CD8-positive, alpha-beta memory T cell (primary cell): Measurements from ENCODE around the gene KIF26A. TPM values are rescaled to one million over a fixed set of nuclear protein-coding genes. Genes with fewer than 3 reads are reported as not detected.
A peak's percentile ranks its signal among the peaks of the same experiment; 100 is the strongest.

Source experiments
- CTCF ChIA-PET: fragments of 350-600 bp; sonication (Branson Sonifier 250); formaldehyde crosslinking; loops from one replicate; lab custom pipeline; 2021; ENCODE audit warnings: antibody characterized with exemption; lab: Charles Lee
- POLR2A ChIA-PET: fragments of 350-600 bp; sonication (Branson Sonifier 250); formaldehyde crosslinking; loops from one replicate; lab custom pipeline; 2021; ENCODE audit warnings: antibody characterized with exemption; lab: Charles Lee
- DNase-seq, 5 donors: peaks; one replicate each; pipeline versions ENCODE4 v3.0.0 to v3.0.0-alpha.2; 2020 to 2022; ENCODE audit warnings: mixed read lengths in 1 of 5
- H3K27ac ChIP-seq: one replicate; pipeline ENCODE4 v1.7.0; 2013; ENCODE audit warnings: low read depth, mild to moderate bottlenecking, low read length, moderate library complexity
- H3K27me3 ChIP-seq: 2 replicates; pipeline ENCODE4 v1.7.0; 2013; ENCODE audit warnings: low read length, mild to moderate bottlenecking; ENCODE audit not compliant: insufficient read depth, poor library complexity, severe bottlenecking
- H3K36me3 ChIP-seq: 2 replicates; pipeline ENCODE4 v1.7.0; 2013; ENCODE audit warnings: mild to moderate bottlenecking, low read length, moderate library complexity; ENCODE audit not compliant: insufficient read depth
- H3K4me1 ChIP-seq: 2 replicates; pipeline ENCODE4 v1.7.0; 2013; ENCODE audit warnings: mild to moderate bottlenecking, low read length, moderate library complexity; ENCODE audit not compliant: insufficient read depth
- H3K4me3 ChIP-seq: 2 replicates; pipeline ENCODE4 v1.7.0; 2013; ENCODE audit warnings: mild to moderate bottlenecking, low read length
- H3K9me3 ChIP-seq: 2 replicates; pipeline ENCODE4 v1.7.0; 2013; ENCODE audit warnings: mild to moderate bottlenecking, low read length
- H3K27ac Mint-ChIP-seq, 8 donors: one replicate each; pipeline ENCODE4 v1.8.0; 2020 to 2021; ENCODE audit warnings: mixed read lengths in 8 of 8, mild to moderate bottlenecking in 6 of 8, inconsistent platforms in 3 of 8, moderate library complexity in 3 of 8
- H3K27me3 Mint-ChIP-seq, 2 donors: one replicate each; pipeline ENCODE4 v1.8.0; 2020 to 2021; ENCODE audit warnings: mixed read lengths in 2 of 2, mild to moderate bottlenecking in 1 of 2, moderate library complexity in 1 of 2
- H3K36me3 Mint-ChIP-seq, 3 donors: one replicate each; pipeline ENCODE4 v1.8.0; 2020 to 2021; ENCODE audit warnings: mixed read lengths in 3 of 3, inconsistent platforms in 1 of 3, mild to moderate bottlenecking in 1 of 3
- H3K4me1 Mint-ChIP-seq, 3 donors: one replicate each; pipeline ENCODE4 v1.8.0; 2020 to 2021; ENCODE audit warnings: mixed read lengths in 3 of 3, inconsistent platforms in 1 of 3, mild to moderate bottlenecking in 1 of 3
- H3K4me3 Mint-ChIP-seq, 7 donors: one replicate each; pipeline ENCODE4 v1.8.0; 2020 to 2021; ENCODE audit warnings: mixed read lengths in 7 of 7, mild to moderate bottlenecking in 6 of 7, moderate library complexity in 4 of 7, inconsistent platforms in 2 of 7
- H3K9me3 Mint-ChIP-seq, 5 donors: one replicate each; pipeline ENCODE4 v1.8.0; 2020 to 2022; ENCODE audit warnings: mixed read lengths in 5 of 5, mild to moderate bottlenecking in 3 of 5, moderate library complexity in 2 of 5, inconsistent platforms in 1 of 5
- polyA plus RNA-seq: library from polyadenylated mRNA; unstranded; fragments of 300-500 nt; fragmentation: Illumina TruSeq; gene quantifications from one replicate; pipeline ENCODE4 v1.2.3, GENCODE V29; 2021
- total RNA-seq, 2 experiments: library from RNA; stranded (reverse); gene quantifications; one replicate each; pipeline ENCODE4 v1.2.3, GENCODE V29; 2021

The KIF26A gene
- total and polyA plus RNA-seq, 3 experiments from 2014 or later, result 0.15 to 0.20 TPM; not detected in 1

DNA sequence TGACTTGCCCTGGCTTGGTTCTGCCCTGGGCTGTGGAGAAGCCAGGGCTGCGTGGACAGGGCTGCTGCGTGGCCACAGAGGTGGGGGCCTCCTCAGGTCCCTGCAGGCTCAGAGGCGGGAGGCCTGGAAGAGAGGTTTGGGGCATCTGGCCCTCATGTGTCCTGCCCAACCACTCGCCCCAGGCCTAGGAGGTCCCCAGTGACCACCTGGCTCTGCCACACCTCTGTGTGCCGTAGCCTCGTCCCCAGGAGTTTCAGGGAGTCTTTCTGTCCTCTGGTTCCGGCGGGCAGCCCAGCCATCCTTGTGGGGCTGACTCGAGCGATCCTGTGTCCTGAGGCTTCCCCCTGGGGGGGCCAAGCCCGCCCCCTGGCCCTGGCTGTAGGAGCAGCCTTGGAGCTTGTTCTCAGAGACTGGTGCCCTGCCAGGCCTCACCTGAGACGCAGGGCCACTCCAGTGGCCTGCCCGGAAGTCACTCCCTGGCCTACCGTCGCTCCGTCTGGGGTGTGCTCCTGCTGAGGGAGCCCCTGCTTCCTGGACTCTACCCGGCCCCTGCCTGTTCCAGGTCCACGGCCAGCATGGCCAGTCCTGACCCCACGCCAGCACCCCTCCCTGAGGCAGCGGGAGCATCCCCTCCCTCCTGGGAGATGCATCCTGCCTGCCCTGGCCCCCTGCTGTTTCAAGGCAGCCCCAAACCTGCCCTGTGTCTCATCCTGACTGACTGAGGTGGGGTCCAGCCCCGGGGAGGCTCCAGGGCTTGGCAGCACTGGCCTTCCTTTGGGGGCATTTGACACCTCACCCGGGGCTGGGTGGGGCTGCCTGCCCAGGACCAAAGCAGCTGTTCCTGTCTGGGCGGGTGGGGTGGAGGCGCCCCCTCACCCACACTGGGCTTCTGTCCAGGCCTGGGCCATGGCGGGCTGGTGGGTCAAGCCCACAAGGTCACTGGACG is 39.0 kb upstream of the KIF26A start:
- CTCF ChIA-PET, result interaction anchor here (0.9 kb wide), 1 partner anchor 281 kb away, joined by 3 read pairs; no protein-coding TSS in a partner anchor

GRCh38 chr14:104100171-104101085 is 38.0 kb upstream of the KIF26A start:
- H3K36me3 ChIP-seq, result no peaks in the 10 kb centered on the region
- H3K4me3 ChIP-seq, result no peak overlapping the region
- no peaks in the 10 kb centered on the region for H3K4me1 ChIP-seq
- POLR2A ChIA-PET, result no interaction called here
- Mint-ChIP-seq H3K27ac (no peak overlapping the region), H3K27me3 (peaks cover 0 to 4% of the 10 kb centered on the region in 2 donors), H3K9me3 (no peaks in the 10 kb centered on the region), H3K4me3 (no peak overlapping the region), H3K4me1 (no peaks in the 10 kb centered on the region), H3K36me3 (no peaks in the 10 kb centered on the region)
- no peak overlapping the region for H3K27ac ChIP-seq
- no peaks in the 10 kb centered on the region for H3K9me3 ChIP-seq
- CTCF ChIA-PET, result no interaction called here
- no peaks in the 10 kb centered on the region for H3K27me3 ChIP-seq
- DNase-seq, result peak in 1 of 5 donors; percentile 41

More for the DNA sequence above, 39.0 kb upstream of the KIF26A start:
- no peak overlapping the region for H3K27ac ChIP-seq
- H3K9me3 ChIP-seq, result no peaks in the 10 kb centered on the region
- Mint-ChIP-seq H3K27me3 (peaks cover 0 to 5% of the 10 kb centered on the region in 2 donors), H3K4me3 (no peak overlapping the region), H3K27ac (no peak overlapping the region), H3K9me3 (no peaks in the 10 kb centered on the region), H3K4me1 (peaks cover 2 to 3% (median 2%) of the 10 kb centered on the region in 3 donors), H3K36me3 (no peaks in the 10 kb centered on the region)
- POLR2A ChIA-PET, result no interaction called here
- no peaks in the 10 kb centered on the region for H3K27me3 ChIP-seq
- no peaks in the 10 kb centered on the region for H3K4me1 ChIP-seq
- H3K4me3 ChIP-seq, result no peak overlapping the region
- no peaks in the 10 kb centered on the region for H3K36me3 ChIP-seq
- DNase-seq, result peak in 1 of 5 donors; percentile 42

DNA sequence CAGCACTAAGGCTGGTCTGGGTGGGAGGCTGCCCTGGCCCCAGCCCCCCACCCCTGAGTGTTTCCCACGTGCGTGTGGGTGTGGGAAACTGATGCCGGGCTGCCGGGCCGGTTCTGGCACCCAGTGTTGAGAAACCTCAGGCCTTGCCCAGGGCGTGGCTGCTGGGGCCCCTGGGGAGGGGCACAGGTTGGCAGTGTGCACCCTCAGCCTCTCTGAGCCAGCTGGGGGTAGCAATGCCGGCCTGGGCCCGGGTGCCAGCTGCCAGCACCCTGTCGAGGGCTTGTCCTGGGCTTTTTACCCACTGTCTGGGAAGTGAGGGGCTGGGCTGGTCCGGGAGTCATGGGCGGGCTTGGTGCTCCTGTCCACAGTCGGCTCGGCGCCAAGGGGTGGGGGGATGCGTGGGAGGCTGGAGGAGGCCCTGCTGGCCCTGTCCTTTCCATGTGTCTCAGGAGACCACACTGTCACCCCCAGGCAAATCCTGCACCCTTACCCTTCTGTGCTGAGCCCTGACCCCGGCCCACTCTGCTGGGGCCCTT is 37.2 kb upstream of the KIF26A start:
- no peaks in the 10 kb centered on the region for H3K27me3 ChIP-seq
- no peak overlapping the region for H3K27ac ChIP-seq
- POLR2A ChIA-PET, result no interaction called here
- no peaks in the 10 kb centered on the region for H3K4me1 Mint-ChIP-seq
- no peak overlapping the region for H3K4me3 ChIP-seq
- no peak overlapping the region for H3K4me3 Mint-ChIP-seq
- H3K27me3 Mint-ChIP-seq, result no peaks in the 10 kb centered on the region
- no peaks in the 10 kb centered on the region for H3K36me3 ChIP-seq
- DNase-seq, result peak in 1 of 5 donors; percentile 26
- H3K27ac Mint-ChIP-seq, result no peak overlapping the region
- CTCF ChIA-PET, result no interaction called here
- no peaks in the 10 kb centered on the region for H3K9me3 ChIP-seq
- no peaks in the 10 kb centered on the region for H3K36me3 Mint-ChIP-seq
- no peaks in the 10 kb centered on the region for H3K4me1 ChIP-seq
- H3K9me3 Mint-ChIP-seq, result no peaks in the 10 kb centered on the region

DNA sequence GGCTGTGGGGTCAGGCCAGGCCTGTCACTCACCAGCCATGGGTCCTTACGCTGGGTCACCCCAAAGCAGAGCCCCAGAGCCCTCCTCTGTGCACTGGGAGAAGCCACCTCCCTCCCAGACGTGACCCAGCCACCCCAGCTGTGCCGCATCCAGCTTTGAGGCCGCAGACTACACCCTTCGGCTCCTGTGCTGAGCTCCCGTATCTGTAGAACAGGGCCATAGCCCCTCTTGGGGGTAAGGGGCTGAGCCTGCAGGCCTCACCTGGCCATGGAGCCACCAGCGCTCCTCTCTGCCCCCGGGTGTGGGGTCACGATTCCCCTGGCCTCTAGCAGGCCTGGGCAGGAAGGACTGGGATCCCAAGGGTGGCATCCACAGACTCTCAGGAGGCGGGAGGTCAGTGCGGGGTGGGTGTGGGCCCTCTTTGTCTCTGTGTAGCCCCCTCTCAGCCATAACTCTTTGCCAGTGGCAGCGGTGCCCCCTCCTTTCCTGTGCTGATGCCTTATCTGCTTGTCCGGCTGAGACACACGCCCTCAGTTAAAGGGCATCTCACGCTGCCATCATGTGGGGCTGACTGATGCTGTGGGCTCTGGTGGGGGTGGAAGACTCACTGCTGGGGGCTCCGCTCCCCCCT is 36.6 kb upstream of the KIF26A start:
- Histone ChIP-seq H3K27ac (no peak overlapping the region), H3K4me1 (no peaks in the 10 kb centered on the region), H3K4me3 (no peak overlapping the region), H3K9me3 (no peaks in the 10 kb centered on the region), H3K36me3 (no peaks in the 10 kb centered on the region), H3K27me3 (no peaks in the 10 kb centered on the region)
- Mint-ChIP-seq H3K27me3 (no peaks in the 10 kb centered on the region), H3K36me3 (no peaks in the 10 kb centered on the region), H3K4me1 (no peaks in the 10 kb centered on the region), H3K9me3 (no peaks in the 10 kb centered on the region), H3K4me3 (no peak overlapping the region), H3K27ac (no peak overlapping the region)
- ChIA-PET CTCF (no interaction called here), POLR2A (no interaction called here)
- DNase-seq, result peak in 1 of 5 donors; percentile 33

DNA sequence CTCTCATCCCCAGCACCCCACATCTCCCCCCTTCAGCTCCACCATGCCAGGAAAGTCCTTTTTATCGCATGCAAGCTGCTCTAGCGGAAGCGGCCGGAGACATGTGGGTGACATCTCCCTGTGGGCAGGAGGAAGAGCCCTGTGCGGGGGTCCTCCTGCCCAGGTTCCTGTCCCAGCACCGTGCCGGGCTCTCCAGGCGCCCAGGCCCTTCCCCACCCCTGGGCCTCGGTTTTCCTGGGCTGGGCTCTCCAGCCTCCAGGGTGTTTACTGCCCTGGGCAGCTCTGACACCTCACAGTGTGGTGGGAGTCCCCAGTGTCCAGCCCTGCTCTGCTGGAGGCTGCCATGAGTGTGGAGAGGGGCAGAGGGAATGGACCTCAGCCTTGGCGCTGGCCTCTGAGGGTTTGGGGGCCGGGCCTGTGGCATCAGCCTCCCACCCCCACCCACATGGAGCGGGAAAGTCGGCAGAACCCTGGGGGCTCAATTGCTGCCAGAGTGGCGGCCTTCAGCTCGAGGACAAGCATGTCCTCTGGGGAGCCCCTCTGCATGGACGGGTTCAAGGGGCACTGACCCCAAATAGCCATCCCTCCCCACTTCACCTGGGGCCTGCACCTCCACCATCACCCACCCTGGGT is 36.0 kb upstream of the KIF26A start:
- Mint-ChIP-seq H3K9me3 (no peaks in the 10 kb centered on the region), H3K4me1 (no peaks in the 10 kb centered on the region), H3K4me3 (no peak overlapping the region), H3K27me3 (no peaks in the 10 kb centered on the region), H3K27ac (no peak overlapping the region), H3K36me3 (no peaks in the 10 kb centered on the region)
- no peak overlapping the region for H3K4me3 ChIP-seq
- peak in 1 of 5 donors; percentile 22 for DNase-seq
- ChIA-PET POLR2A (no interaction called here), CTCF (no interaction called here)
- H3K4me1 ChIP-seq, result no peaks in the 10 kb centered on the region
- no peaks in the 10 kb centered on the region for H3K9me3 ChIP-seq
- no peak overlapping the region for H3K27ac ChIP-seq
- no peaks in the 10 kb centered on the region for H3K27me3 ChIP-seq
- no peaks in the 10 kb centered on the region for H3K36me3 ChIP-seq

DNA sequence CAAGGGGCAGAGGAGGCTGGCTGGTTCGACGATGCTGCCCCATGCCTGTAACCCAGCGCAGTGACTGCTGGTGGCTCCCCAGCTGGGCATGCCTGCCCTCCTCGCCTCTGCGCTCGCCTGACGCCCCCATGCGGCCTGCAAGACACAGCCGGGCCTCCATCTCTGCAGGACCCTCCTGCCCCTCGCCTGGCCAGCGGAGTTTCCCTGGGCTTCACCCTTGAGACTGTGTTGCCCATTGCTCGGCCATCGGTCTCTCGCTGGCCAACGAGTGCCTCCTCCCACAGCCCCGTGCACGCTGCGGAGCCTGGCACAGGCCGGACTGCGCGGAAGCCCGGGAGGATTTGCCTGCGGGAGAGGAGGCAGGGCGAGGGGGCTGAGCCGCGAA is 35.3 kb upstream of the KIF26A start:
- Histone ChIP-seq H3K9me3 (no peaks in the 10 kb centered on the region), H3K27me3 (no peaks in the 10 kb centered on the region), H3K4me3 (no peak overlapping the region), H3K4me1 (no peaks in the 10 kb centered on the region), H3K27ac (no peak overlapping the region), H3K36me3 (no peaks in the 10 kb centered on the region)
- peak in 1 of 5 donors; percentile 42 for DNase-seq
- ChIA-PET POLR2A (no interaction called here), CTCF (no interaction called here)
- no peaks in the 10 kb centered on the region for H3K9me3 Mint-ChIP-seq
- no peaks in the 10 kb centered on the region for H3K4me1 Mint-ChIP-seq
- H3K36me3 Mint-ChIP-seq, result no peaks in the 10 kb centered on the region
- no peak overlapping the region for H3K4me3 Mint-ChIP-seq
- H3K27ac Mint-ChIP-seq, result no peak overlapping the region
- H3K27me3 Mint-ChIP-seq, result no peaks in the 10 kb centered on the region

DNA sequence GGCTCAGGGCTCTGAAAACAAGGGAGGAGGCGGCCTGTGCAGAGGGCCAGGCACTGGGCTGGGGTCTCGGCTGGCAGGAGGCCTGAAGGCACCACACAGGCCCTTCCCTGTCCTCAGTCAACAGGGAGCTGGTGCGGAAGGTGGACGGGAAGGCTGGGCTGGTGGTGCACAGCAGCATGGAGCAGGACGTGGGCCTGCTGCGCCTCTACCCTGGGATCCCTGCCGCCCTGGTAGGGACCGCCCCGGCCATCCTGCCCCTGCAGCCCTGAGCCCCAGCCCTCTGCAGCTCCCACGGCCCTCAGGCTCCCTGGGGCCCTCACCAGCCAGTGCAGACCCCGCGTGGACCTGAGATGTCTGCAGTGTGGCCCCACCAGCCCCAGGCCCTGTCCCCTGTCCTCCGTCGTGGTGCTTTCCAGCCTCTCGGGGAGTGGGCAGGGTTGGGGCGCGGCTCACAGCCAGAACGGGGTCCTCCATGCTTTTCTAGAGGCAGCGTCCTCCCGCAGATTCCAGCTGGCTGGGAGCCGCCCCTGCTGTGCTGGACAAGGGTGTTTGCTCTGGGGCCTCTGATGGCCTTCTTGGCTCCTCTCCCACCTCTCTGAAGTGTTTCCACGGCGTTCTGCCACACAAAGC is 34.8 kb upstream of the KIF26A start:
- POLR2A ChIA-PET, result no interaction called here
- H3K27ac Mint-ChIP-seq, result no peak overlapping the region
- Histone ChIP-seq H3K36me3 (no peaks in the 10 kb centered on the region), H3K4me3 (no peak overlapping the region), H3K4me1 (no peaks in the 10 kb centered on the region), H3K9me3 (no peaks in the 10 kb centered on the region), H3K27me3 (no peaks in the 10 kb centered on the region), H3K27ac (no peak overlapping the region)
- DNase-seq, result peak in 1 of 5 donors; percentile 41
- H3K36me3 Mint-ChIP-seq, result no peaks in the 10 kb centered on the region
- no peaks in the 10 kb centered on the region for H3K4me1 Mint-ChIP-seq
- CTCF ChIA-PET, result no interaction called here
- H3K4me3 Mint-ChIP-seq, result no peak overlapping the region
- no peaks in the 10 kb centered on the region for H3K9me3 Mint-ChIP-seq
- no peaks in the 10 kb centered on the region for H3K27me3 Mint-ChIP-seq
